ENCODE data around the gene EHHADH. TPM values are rescaled to one million over a fixed set of nuclear protein-coding genes. Genes with fewer than 3 reads are reported as not detected.

The EHHADH gene
- total RNA-seq, 2 donors from 2014 or later: 8.3 to 9.2 TPM

DNA sequence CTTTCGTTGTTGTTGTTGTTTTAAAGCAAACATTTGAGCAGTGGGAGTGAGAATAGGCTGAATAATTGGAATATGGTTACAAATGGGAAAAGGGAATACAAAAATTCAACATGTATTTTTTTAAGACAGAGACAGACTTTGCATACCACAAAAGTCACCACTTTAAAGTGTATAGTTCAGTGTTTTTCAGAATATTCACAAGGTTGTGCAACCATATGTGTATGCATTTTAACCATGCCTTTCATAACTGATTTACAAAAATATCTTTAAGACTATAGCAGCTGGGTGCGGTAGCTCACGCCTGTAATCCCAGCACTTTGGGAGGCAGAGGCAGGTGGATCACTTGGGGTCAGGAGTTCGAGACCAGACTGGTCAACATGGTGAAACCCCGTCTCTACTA lies 41.3 kb downstream of the EHHADH start:
- peaks cover 9% of the 10 kb centered on the region for H3K4me1 ChIP-seq
- TF ChIP-seq CTCF (IDR thresholded peaks at IDR 0.05) (no peak), POLR2A (IDR thresholded peaks at IDR 0.05) (no peak)
- no peaks in the 10 kb centered on the region for H3K36me3 ChIP-seq (replicated peaks in 1 of 2; ENCODE audit: insufficient read depth in 1 of 2, low read depth in 2 of 2)
- no peak overlapping the region for H3K27ac ChIP-seq
- ATAC-seq (no peak), DNase-seq (no peak)
- H3K4me3 ChIP-seq: no peak overlapping the region
- intact Hi-C loops (cut with DNase I): no loop called here
- WGBS, 2 donors: 91 to 94% methylated on average over 5 of the region's 5 CpGs
- no peaks in the 10 kb centered on the region for H3K9me3 ChIP-seq
- H3K27me3 ChIP-seq: no peaks in the 10 kb centered on the region

- H3K27ac ChIP-seq: no peak overlapping the region
- no peak for ATAC-seq
- intact Hi-C loops (cut with DNase I): no loop called here
- WGBS, 2 donors: 86 to 96% methylated on average over 4 of the region's 4 CpGs
- H3K27me3 ChIP-seq: no peaks in the 10 kb centered on the region
- no peaks in the 10 kb centered on the region for H3K9me3 ChIP-seq
- TF ChIP-seq POLR2A (IDR thresholded peaks at IDR 0.05): no peak
- TF ChIP-seq CTCF (IDR thresholded peaks at IDR 0.05): no peak
- H3K4me1 ChIP-seq: peaks cover 9% of the 10 kb centered on the region
- H3K4me3 ChIP-seq: no peak overlapping the region
- H3K36me3 ChIP-seq (replicated peaks in 1 of 2; ENCODE audit: insufficient read depth in 1 of 2, low read depth in 2 of 2): no peaks in the 10 kb centered on the region
- no peak for DNase-seq
These were observed 41.8 kb downstream of the EHHADH start for GRCh38 chr3:185212086-185212485.

GRCh38 chr3:185210621-185211142 lies 43.2 kb downstream of the EHHADH start:
- WGBS, 2 donors: 87 to 89% methylated on average over 4 of the region's 4 CpGs
- Histone ChIP-seq H3K27me3 (no peaks in the 10 kb centered on the region), H3K27ac (no peak overlapping the region), H3K4me1 (no peaks in the 10 kb centered on the region), H3K4me3 (no peak overlapping the region), H3K36me3 (replicated peaks in 1 of 2; ENCODE audit: insufficient read depth in 1 of 2, low read depth in 2 of 2) (no peaks in the 10 kb centered on the region), H3K9me3 (no peaks in the 10 kb centered on the region)
- DNase-seq: no peak
- TF ChIP-seq POLR2A (IDR thresholded peaks at IDR 0.05) (no peak), CTCF (IDR thresholded peaks at IDR 0.05) (no peak)
- no peak for ATAC-seq
- intact Hi-C loops (cut with DNase I): no loop called here

DNA sequence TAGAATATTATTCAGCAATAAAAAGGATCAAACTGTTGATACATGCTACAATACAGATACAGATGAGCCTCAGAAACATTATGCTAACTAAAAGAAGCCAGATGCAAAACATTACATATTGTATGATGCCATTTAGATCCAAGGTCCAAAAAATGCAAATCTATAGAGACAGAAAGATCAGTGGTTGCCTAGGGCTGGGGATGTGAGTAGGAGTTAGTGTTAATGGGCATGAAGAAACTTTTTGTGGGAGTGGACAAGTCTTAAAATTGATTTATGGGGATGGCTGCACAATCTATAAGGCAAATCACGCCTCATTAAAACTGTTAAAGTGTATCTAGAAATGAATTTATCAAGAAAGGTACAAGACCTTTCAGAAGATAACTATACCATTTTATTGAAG lies 45.0 kb downstream of the EHHADH start:
- H3K36me3 ChIP-seq (replicated peaks in 1 of 2; ENCODE audit: insufficient read depth in 1 of 2, low read depth in 2 of 2): no peaks in the 10 kb centered on the region
- 92 to 100% methylated on average over 1 of the region's 1 CpG for WGBS, 2 donors
- intact Hi-C loops (cut with DNase I): no loop called here
- TF ChIP-seq POLR2A (IDR thresholded peaks at IDR 0.05) (no peak), CTCF (IDR thresholded peaks at IDR 0.05) (no peak)
- H3K27me3 ChIP-seq: no peaks in the 10 kb centered on the region
- no peak overlapping the region for H3K4me3 ChIP-seq
- ATAC-seq (no peak), DNase-seq (no peak)
- H3K27ac ChIP-seq: no peak overlapping the region
- no peaks in the 10 kb centered on the region for H3K4me1 ChIP-seq
- no peaks in the 10 kb centered on the region for H3K9me3 ChIP-seq

- Histone ChIP-seq H3K36me3 (replicated peaks in 1 of 2; ENCODE audit: insufficient read depth in 1 of 2, low read depth in 2 of 2) (no peaks in the 10 kb centered on the region), H3K9me3 (no peaks in the 10 kb centered on the region), H3K27me3 (no peaks in the 10 kb centered on the region), H3K27ac (no peak overlapping the region), H3K4me3 (no peak overlapping the region), H3K4me1 (no peaks in the 10 kb centered on the region)
- WGBS, 2 donors: 92% methylated on average over 6 of the region's 6 CpGs
- no peak for TF ChIP-seq CTCF (IDR thresholded peaks at IDR 0.05)
- TF ChIP-seq POLR2A (IDR thresholded peaks at IDR 0.05): no peak
- intact Hi-C loops (cut with DNase I): no loop called here
- ATAC-seq (no peak), DNase-seq (no peak)
These were observed 45.7 kb downstream of the EHHADH start for GRCh38 chr3:185207931-185208746.

Data from body of pancreas (tissue), 4 donors.